ENCODE data around the gene MMP24OS. TPM values are rescaled to one million over a fixed set of nuclear protein-coding genes. Genes with fewer than 3 reads are reported as not detected.

Gene MMP24OS
- polyA plus RNA-seq, 3 donors, result 9.5 to 43.9 (median 9.6) TPM

- Mint-ChIP-seq H3K4me3 (no peak overlapping the region), H3K27ac (no peak overlapping the region), H3K27me3 (ENCODE audit: low read depth in 3 of 3) (peaks cover 0 to 4% (median 0%) of the 10 kb centered on the region in 3 donors), H3K9me3 (no peaks in the 10 kb centered on the region), H3K4me1 (peaks cover 17% of the 10 kb centered on the region), H3K36me3 (peaks cover 30 to 37% of the 10 kb centered on the region in 2 donors)
- no peaks in the 10 kb centered on the region for H3K27me3 ChIP-seq (ENCODE audit: control insufficient read depth in 2 of 2, insufficient read depth in 2 of 2, low read length in 2 of 2)
- H3K79me2 ChIP-seq (ENCODE audit: insufficient read depth, low read length), result no peaks in the 10 kb centered on the region
- H3K36me3 ChIP-seq (replicated peaks in 1 of 2; ENCODE audit: control insufficient read depth in 1 of 2, insufficient read depth in 2 of 2, low read length in 2 of 2), result peaks cover 4 to 34% of the 10 kb centered on the region in 2 donors
- 100% methylated on average over 2 of the region's 5 CpGs for WGBS (ENCODE audit: insufficient coverage)
- TF ChIP-seq CTCF (IDR thresholded peaks at IDR 0.05), result no peak
- H3K9me3 ChIP-seq (replicated peaks in 1 of 2; ENCODE audit: control insufficient read depth in 1 of 2, insufficient read depth in 1 of 2, low read length in 2 of 2), result no peaks in the 10 kb centered on the region
- H3K4me1 ChIP-seq (ENCODE audit: control insufficient read depth in 1 of 2, insufficient read depth in 2 of 2, low read length in 2 of 2), result no peaks in the 10 kb centered on the region
- no peak overlapping the region for H3K27ac ChIP-seq (ENCODE audit: low read depth in 1 of 2, low read length in 2 of 2)
- H3K4me3 ChIP-seq (replicated peaks in 1 of 3; ENCODE audit: low read depth in 2 of 3, low read length in 3 of 3), result no peak overlapping the region
- intact Hi-C loops (cut with micrococcal nuclease), result no loop called here
- no peaks in the 10 kb centered on the region for H4K20me1 ChIP-seq (ENCODE audit: insufficient read depth, low read length)
- H2AFZ ChIP-seq (ENCODE audit: insufficient read depth, low read depth, low read length, poor library complexity, severe bottlenecking), result no peak overlapping the region
- DNase-seq, result no peak
- no peak overlapping the region for H3K9ac ChIP-seq (ENCODE audit: insufficient read depth, low read length, poor library complexity, severe bottlenecking)
- H3K4me2 ChIP-seq (replicated peaks; ENCODE audit: extremely low read depth, low read length, poor library complexity, severe bottlenecking), result no peak overlapping the region
Measured at GRCh38 chr20:35311822-35312221, 33.9 kb upstream of the MMP24OS start.

GRCh38 chr20:35311409-35311808 is 33.5 kb upstream of the MMP24OS start:
- H3K4me3 Mint-ChIP-seq, result no peak overlapping the region

More at GRCh38 chr20:35311409-35311808, 33.5 kb upstream of the MMP24OS start:
- no peak overlapping the region for H3K27ac ChIP-seq (ENCODE audit: low read depth in 1 of 2, low read length in 2 of 2)
- H3K4me2 ChIP-seq (replicated peaks; ENCODE audit: extremely low read depth, low read length, poor library complexity, severe bottlenecking), result no peak overlapping the region
- H3K4me1 Mint-ChIP-seq, result peaks cover 17% of the 10 kb centered on the region
- no peak overlapping the region for H3K27ac Mint-ChIP-seq
- no peaks in the 10 kb centered on the region for H3K27me3 ChIP-seq (ENCODE audit: control insufficient read depth in 2 of 2, insufficient read depth in 2 of 2, low read length in 2 of 2)
- no peaks in the 10 kb centered on the region for H4K20me1 ChIP-seq (ENCODE audit: insufficient read depth, low read length)
- H3K9ac ChIP-seq (ENCODE audit: insufficient read depth, low read length, poor library complexity, severe bottlenecking), result no peak overlapping the region
- H3K9me3 ChIP-seq (replicated peaks in 1 of 2; ENCODE audit: control insufficient read depth in 1 of 2, insufficient read depth in 1 of 2, low read length in 2 of 2), result no peaks in the 10 kb centered on the region
- no peaks in the 10 kb centered on the region for H3K79me2 ChIP-seq (ENCODE audit: insufficient read depth, low read length)
- H2AFZ ChIP-seq (ENCODE audit: insufficient read depth, low read depth, low read length, poor library complexity, severe bottlenecking), result no peak overlapping the region
- H3K36me3 ChIP-seq (replicated peaks in 1 of 2; ENCODE audit: control insufficient read depth in 1 of 2, insufficient read depth in 2 of 2, low read length in 2 of 2), result peaks cover 4 to 36% of the 10 kb centered on the region in 2 donors
- H3K27me3 Mint-ChIP-seq (ENCODE audit: low read depth in 3 of 3), result peaks cover 0 to 4% (median 0%) of the 10 kb centered on the region in 3 donors
- no peak overlapping the region for H3K4me3 ChIP-seq (replicated peaks in 1 of 3; ENCODE audit: low read depth in 2 of 3, low read length in 3 of 3)
- H3K4me1 ChIP-seq (ENCODE audit: control insufficient read depth in 1 of 2, insufficient read depth in 2 of 2, low read length in 2 of 2), result no peaks in the 10 kb centered on the region
- 92% methylated on average over 2 of the region's 2 CpGs for WGBS (ENCODE audit: insufficient coverage)
- no peak for DNase-seq
- H3K9me3 Mint-ChIP-seq, result no peaks in the 10 kb centered on the region
- intact Hi-C loops (cut with micrococcal nuclease), result no loop called here
- H3K36me3 Mint-ChIP-seq, result peaks cover 33 to 40% of the 10 kb centered on the region in 2 donors
- no peak for TF ChIP-seq CTCF (IDR thresholded peaks at IDR 0.05)
